Measurements from ENCODE around the gene SIRT3.

The SIRT3 gene

DNA sequence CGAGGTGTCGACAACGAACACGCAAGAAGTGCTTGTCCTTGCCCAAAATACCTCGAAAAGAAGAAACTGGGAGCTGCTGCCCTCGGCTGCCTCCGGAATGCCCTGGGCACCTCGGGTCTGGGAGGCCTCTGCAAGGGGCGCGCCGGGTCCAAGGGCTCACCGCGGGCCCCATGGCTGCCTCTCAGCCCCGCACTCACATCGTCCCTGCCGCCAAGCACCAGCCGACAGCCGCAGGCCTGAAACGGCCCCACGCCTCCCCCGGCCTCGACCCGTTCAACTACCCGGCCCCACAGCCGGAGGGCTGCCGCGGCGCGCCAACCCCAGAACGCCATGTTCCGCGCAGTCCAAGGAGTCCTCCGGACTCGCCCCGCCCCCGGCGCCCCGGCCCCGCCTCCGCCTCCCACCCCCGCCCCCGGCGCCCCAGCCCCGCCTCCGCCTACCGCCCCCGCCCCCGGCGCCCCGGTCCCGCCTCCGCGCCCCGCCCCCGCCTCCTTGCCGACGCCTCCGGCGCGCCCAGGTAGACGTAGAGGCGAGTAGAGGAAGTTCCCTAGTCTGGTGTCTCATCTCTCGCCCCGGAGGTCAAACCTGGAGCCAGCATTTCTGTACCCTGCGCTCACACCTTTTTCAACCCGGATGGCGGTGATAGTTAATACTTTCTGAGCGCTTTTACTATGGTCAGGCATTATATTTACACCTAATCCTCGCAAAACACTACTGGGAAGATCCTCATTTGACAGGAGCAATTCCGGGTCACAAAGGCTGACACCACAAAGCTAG, at the start of gene SIRT3:
SIRT3 (minus strand) TSS at position 346 of the 777 bp plus-strand sequence; CDS start at position 332, 14 bp downstream.
- peak; percentile 90 to 94 for DNase-seq
- peak; percentile 75 for TF ChIP-seq POLR2A (IDR thresholded peaks at IDR 0.05; ENCODE audit: low read length)
- no peak for TF ChIP-seq GATA1 (IDR thresholded peaks at IDR 0.05; ENCODE audit: low read depth, low read length)

DNA sequence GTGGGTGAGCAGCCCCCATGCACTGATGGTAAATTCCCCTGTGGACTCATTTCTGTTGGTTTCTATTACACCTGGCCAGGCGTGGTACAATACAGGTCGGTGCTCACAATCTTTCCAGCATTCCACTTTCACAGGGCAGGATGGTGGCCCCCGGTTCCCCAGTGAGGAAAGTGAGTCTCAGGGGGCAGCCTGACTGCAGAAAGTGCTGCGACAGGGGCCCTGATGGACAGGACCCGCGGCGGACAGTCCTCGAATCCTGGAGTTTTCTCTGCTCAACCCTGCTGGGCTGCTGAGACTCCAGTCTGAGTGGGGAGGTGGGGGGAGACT, 49.7 kb upstream of the SIRT3 start:
- DNase-seq, result no peak
- TF ChIP-seq GATA1 (IDR thresholded peaks at IDR 0.05; ENCODE audit: low read depth, low read length), result no peak
- TF ChIP-seq POLR2A (IDR thresholded peaks at IDR 0.05; ENCODE audit: low read length), result no peak

DNA sequence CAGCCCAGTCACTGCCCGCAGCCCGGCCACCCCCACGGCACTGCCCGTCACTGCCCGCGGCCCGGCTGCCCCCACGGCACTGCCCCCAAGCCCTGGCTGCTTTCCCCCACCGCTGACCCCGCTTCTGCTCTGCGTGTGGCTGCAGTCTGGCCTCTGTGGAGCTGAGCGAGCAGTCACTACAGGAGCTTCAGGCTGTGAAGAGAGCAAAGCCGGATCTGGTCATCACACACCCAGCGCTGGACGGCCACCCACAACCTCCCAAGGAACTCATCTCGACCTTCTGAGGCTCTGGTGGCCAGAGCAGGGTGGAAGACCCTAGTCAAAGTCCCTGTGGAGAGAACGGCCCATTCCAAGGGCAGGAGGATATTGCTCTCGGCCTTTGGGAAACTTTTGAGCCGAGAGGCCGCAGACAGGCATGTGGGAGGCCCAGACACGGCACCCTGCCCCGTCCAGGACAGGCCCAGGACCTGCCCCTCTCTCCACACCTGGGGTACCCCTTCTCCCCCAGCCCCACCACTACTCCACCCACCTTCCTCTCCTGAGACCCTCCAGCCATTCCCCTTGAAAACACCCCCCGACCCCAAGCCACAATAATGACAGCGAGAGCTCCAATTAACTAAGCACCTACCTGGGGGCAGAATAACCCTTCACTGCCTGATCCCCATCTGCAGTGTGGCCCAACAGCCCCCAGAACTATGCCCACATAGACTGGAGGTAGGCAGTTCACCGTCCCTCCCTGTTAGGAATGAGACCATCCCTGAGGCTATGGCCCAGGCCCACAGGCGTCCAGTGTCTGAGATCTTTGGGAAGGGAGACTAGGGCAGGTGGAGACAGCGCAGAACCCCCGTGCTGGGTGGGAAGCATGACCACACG, 49.1 kb upstream of the SIRT3 start:
- TF ChIP-seq GATA1 (IDR thresholded peaks at IDR 0.05; ENCODE audit: low read depth, low read length), result no peak
- no peak for TF ChIP-seq POLR2A (IDR thresholded peaks at IDR 0.05; ENCODE audit: low read length)
- DNase-seq, result no peak

DNA sequence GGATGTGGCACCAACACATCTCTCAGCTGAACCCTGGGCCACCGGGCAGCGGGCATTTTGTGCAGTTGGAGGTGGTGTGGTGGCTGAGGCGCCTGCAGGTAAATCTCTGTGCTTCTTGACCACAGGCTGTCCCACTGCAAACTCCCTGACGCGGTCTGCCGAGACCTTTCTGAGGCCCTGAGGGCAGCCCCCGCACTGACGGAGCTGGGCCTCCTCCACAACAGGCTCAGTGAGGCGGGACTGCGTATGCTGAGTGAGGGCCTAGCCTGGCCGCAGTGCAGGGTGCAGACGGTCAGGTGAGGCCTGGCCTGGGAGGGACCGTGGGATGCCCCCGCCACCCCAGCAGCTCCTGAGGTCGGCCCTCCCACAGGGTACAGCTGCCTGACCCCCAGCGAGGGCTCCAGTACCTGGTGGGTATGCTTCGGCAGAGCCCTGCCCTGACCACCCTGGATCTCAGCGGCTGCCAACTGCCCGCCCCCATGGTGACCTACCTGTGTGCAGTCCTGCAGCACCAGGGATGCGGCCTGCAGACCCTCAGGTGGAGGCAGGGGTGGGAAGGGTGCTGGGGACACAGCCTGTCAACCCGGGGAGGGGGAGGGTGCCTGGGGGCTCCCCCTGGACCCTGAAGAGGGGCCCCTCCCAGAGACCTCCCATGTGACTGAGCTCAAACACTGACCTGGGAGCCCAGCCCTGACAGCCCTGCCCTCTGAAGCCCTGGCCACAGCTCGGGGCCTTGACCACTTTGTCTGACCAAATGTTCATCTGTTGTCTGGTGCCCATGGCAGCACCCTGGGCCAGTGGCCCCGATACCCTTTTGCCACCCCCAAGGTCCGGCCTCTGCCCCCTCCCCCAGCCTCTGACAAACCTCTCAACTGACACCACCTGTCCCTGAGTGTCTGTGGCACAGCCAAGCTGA, 48.2 kb upstream of the SIRT3 start:
- TF ChIP-seq GATA1 (IDR thresholded peaks at IDR 0.05; ENCODE audit: low read depth, low read length) (no peak), POLR2A (IDR thresholded peaks at IDR 0.05; ENCODE audit: low read length) (no peak)
- no peak for DNase-seq

DNA sequence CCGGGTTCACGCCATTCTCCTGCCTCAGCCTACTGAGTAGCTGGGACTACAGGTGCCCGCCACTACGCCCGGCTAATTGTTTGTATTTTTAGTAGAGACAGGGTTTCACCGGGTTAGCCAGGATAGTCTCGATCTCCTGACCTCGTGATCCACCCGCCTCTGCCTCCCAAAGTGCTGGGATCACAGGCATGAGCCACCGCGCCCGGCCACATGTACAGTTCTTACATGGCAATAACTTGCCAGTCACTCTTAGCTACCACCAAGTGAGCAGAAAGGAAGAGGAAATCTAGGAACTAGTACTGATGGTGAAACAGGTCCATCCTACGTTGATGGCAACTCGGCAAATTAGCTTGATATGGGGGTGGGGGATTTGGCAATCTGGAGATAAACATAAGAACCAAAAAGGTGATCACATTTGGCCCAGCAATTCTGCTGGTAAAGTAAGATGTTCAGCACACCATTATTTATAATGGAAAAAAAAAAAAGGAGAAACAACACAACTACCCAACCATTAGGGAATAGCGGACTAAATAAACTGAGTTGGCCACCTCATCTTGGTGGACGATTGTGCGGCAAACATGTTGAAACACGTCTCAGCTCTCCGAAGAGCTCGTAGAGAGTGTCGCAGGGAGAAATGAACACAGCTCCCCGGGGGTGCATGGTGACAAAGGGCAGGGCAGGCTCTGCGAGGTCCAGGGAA, 47.4 kb upstream of the SIRT3 start:
- TF ChIP-seq GATA1 (IDR thresholded peaks at IDR 0.05; ENCODE audit: low read depth, low read length) (no peak), POLR2A (IDR thresholded peaks at IDR 0.05; ENCODE audit: low read length) (no peak)

DNA sequence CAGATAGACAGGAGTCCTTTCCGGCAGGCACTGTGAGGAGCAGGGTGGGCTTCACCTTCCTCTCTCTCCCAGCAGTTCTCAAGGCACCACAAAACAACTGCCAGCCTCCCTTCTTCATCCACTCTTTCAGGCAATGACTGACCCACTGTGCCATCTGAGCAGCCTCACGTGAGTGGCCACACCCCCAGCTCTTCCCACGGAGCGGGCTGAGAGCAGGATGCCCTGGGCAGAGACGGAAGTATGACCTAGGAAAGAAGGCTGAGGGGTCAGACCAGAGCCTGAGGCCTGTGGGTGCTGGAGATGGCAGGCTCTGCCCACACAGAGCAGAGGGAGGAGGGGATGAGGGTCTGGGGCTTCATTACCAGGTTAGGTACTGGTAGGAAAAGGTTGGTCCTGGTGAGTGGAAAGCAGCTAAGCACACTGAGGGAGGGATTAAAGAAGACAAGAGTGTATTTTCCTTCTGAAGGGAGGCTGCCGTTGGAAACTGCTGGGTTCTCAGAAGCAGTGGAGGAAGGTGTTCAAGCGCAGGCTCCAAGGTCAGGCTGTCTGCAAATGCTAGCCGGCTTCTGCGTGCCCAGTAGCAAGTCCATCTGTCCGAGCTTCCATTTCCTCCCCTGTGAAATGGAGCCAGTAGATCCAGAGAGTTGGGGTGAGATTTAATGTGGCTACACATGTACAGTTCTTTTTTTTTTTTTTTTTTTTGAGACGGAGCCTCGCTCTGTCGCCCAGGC, 46.7 kb upstream of the SIRT3 start:
- no peak for TF ChIP-seq POLR2A (IDR thresholded peaks at IDR 0.05; ENCODE audit: low read length)
- TF ChIP-seq GATA1 (IDR thresholded peaks at IDR 0.05; ENCODE audit: low read depth, low read length), result no peak
- DNase-seq, result no peak

More for the DNA sequence above, 47.4 kb upstream of the SIRT3 start:
- DNase-seq, result no peak

DNA sequence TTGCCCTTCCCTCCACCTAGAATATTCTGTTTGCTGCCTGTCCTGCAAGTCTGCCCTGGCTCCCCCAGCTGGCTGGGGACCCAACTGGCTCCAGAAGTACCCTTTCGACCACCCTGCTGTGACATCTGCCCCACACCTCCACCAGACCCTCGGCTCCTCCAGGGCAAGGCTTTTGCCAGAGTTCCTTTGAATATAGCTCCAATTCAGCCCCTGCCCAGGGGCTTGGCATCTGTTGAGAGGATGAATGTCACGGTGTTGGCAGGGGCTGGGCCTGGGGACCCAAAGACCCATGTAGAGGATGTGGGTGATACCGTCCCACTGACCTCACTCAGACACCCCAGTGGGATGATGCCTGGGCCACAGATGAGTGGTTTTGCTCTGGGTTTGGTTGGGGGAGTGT, 46.0 kb upstream of the SIRT3 start:
- DNase-seq, result no peak
- TF ChIP-seq POLR2A (IDR thresholded peaks at IDR 0.05; ENCODE audit: low read length) (no peak), GATA1 (IDR thresholded peaks at IDR 0.05; ENCODE audit: low read depth, low read length) (no peak)

DNA sequence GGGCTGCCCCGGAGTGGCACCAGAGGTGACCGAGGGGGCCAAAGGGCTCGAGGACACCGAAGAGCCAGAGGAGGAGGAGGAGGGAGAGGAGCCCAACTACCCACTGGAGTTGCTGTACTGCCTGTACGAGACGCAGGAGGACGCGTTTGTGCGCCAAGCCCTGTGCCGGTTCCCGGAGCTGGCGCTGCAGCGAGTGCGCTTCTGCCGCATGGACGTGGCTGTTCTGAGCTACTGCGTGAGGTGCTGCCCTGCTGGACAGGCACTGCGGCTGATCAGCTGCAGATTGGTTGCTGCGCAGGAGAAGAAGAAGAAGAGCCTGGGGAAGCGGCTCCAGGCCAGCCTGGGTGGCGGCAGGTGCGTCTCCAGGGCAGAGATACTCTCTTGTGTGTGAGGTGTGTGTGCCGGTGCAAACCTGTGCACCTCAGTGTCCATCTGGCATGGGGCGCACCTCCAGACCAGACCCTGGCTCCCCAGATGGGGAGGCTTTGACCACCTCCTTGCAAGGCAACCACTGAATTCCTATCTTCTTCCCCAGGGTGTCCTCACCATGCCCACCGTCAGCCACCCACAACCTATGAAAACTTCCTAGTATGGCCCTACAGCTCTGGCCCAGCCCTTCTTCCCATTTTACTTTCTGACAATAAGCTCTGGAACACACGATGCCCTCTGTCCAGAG, 45.5 kb upstream of the SIRT3 start:
- TF ChIP-seq GATA1 (IDR thresholded peaks at IDR 0.05; ENCODE audit: low read depth, low read length), result no peak
- no peak for DNase-seq

DNA sequence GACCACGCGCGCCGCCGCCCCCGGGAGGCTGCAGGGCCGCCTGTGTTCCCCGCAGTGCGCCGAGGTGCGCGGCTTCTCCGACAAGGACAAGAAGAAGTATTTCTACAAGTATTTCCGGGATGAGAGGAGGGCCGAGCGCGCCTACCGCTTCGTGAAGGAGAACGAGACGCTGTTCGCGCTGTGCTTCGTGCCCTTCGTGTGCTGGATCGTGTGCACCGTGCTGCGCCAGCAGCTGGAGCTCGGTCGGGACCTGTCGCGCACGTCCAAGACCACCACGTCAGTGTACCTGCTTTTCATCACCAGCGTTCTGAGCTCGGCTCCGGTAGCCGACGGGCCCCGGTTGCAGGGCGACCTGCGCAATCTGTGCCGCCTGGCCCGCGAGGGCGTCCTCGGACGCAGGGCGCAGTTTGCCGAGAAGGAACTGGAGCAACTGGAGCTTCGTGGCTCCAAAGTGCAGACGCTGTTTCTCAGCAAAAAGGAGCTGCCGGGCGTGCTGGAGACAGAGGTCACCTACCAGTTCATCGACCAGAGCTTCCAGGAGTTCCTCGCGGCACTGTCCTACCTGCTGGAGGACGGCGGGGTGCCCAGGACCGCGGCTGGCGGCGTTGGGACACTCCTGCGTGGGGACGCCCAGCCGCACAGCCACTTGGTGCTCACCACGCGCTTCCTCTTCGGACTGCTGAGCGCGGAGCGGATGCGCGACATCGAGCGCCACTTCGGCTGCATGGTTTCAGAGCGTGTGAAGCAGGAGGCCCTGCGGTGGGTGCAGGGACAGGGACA, 44.8 kb upstream of the SIRT3 start:
- TF ChIP-seq POLR2A (IDR thresholded peaks at IDR 0.05; ENCODE audit: low read length), result no peak
- TF ChIP-seq GATA1 (IDR thresholded peaks at IDR 0.05; ENCODE audit: low read depth, low read length), result no peak
- no peak for DNase-seq

DNA sequence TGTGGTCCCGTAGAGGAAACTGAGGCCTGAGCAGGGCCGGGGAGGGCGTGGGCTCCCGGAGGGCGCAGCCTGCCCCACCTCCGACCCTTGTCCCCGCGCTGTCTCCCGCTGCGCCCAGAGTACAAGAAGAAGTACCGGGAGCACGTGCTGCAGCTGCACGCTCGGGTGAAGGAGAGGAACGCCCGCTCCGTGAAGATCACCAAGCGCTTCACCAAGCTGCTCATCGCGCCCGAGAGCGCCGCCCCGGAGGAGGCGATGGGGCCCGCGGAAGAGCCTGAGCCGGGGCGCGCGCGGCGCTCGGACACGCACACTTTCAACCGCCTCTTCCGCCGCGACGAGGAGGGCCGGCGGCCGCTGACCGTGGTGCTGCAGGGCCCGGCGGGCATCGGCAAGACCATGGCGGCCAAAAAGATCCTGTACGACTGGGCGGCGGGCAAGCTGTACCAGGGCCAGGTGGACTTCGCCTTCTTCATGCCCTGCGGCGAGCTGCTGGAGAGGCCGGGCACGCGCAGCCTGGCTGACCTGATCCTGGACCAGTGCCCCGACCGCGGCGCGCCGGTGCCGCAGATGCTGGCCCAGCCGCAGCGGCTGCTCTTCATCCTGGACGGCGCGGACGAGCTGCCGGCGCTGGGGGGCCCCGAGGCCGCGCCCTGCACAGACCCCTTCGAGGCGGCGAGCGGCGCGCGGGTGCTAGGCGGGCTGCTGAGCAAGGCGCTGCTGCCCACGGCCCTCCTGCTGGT, 44.0 kb upstream of the SIRT3 start:
- TF ChIP-seq POLR2A (IDR thresholded peaks at IDR 0.05; ENCODE audit: low read length) (no peak), GATA1 (IDR thresholded peaks at IDR 0.05; ENCODE audit: low read depth, low read length) (no peak)
- peak in 1 of 2 experiments; percentile 23 for DNase-seq

Measured in erythroblast (primary cell).